NCI-H82 (cell line): Measurements from ENCODE around the gene NCOA5.

Experiments used
- DNase-seq: peaks from one replicate; lab custom pipeline; 2025; lab: John Stamatoyannopoulos, UW

Gene NCOA5

DNA sequence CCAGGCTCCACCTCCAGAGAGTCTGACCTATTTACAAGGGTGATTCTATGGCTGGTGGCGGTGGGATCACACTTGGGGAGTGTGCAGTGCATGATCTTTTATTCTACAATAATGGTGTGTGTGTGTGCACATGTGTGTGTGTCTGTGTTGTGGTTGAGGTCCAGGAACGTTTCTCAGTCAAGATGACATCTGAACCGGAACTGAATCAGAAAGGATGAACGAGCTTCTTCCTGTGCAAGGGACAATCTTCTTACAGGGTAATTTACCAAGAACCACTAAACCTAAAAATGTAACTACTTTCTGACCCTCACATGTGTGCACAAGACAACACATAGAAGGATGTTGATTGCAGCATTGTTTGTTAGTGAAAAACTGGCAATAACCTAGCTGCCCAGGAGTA is 72.5 kb downstream of the NCOA5 start:
- no peak for DNase-seq

DNA sequence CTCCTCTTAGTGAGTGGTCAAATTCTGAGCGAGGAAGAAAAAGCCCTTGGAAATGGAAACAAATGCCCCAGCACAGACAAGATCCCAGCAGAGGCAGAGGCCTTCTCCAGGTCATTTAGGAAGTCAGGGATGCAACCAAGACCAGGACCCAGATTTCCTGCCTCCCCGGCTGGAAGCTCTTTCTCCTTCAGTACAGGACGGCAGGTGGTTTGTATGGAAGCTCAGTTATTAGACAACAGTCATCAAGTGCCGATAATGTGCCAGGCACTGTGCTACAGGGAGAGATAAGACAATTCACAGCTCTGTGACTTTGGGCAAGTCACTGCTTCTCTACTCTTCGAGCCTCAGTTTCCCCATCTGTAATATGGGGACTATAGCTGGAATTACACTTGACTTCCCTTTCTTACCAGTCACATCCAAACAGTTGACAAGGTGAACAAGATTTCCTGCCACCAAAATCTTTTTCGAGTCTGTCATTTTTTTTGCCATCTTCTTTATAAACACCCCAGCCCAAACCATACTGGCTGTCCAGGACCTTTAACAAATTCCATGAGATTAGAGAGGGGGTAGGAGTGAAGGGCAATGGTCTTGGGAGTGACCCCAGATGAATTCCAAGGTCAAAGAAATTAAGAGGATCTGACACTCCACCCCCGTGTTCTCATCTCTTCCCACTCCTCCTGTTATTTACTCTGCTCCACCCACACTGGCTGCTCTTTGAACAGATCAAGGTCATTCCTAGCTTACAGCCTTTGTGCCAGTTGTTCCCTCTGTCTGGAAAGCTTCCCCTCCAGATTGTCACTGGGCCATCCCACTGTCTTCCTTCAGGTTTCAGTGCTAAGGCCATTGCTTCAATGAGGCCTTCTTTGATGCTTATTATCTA is 75.0 kb downstream of the NCOA5 start:
- peak; percentile 61 for DNase-seq

DNA sequence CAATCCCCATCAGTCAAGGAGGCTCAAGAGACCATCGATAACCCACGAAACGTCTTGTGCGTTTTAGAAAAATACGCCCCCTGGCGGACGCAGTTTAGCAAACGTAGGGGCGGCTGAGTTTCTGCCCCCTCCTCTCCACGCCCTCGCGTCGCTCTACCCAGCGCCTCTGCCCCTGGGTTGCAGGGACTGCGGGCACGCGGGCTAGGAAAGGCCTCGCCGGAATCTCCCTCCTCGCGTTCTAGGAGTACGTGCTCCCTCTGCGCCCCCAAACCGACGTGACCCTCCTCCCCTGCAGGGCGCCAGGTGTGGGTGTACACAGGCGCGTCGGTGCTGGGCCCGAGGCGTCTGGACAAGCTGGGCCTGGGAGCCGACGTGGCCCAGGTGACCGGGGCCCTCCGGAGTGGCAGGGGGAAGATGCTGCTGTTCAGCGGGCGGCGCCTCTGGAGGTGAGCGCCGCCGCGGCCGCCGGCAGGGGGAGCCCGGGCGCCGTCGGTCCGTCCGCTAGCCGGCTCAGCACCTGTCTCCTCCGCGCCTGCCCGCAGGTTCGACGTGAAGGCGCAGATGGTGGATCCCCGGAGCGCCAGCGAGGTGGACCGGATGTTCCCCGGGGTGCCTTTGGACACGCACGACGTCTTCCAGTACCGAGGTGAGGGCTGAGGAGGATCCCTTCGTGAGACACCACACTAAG is 75.8 kb downstream of the NCOA5 start:
- peak; percentile 93 for DNase-seq

DNA sequence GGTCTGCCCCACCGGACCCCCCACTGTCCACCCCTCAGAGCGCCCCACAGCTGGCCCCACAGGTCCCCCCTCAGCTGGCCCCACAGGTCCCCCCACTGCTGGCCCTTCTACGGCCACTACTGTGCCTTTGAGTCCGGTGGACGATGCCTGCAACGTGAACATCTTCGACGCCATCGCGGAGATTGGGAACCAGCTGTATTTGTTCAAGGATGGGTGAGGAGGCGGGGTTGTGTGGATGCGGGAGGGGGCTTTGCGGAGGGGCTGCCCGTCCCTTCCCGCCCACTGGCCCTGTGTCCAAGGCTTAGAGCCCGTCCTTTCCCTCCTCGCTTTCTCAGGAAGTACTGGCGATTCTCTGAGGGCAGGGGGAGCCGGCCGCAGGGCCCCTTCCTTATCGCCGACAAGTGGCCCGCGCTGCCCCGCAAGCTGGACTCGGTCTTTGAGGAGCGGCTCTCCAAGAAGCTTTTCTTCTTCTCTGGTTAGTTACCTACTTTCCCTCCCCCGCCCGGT is 76.4 kb downstream of the NCOA5 start:
- DNase-seq, result peak; percentile 63

DNA sequence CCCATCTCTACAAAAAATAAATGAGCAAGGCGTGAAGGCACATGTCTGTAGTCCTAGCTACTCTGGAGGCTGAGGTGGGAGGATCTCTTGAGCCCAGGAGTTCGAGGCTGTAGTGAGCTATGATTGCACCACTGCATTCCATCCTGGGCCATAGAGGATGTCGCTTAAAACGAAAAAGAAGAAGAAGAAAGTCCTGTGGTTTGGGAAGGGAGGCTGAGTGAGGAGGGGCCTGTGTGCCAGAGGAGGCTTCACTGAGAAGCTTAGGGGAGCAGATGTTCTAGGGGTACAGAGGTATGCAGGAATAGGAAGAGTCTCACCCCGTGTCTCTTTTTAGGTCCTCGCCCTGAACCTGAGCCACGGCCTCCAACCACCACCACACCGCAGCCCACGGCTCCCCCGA is 76.8 kb downstream of the NCOA5 start:
- DNase-seq, result no peak

DNA sequence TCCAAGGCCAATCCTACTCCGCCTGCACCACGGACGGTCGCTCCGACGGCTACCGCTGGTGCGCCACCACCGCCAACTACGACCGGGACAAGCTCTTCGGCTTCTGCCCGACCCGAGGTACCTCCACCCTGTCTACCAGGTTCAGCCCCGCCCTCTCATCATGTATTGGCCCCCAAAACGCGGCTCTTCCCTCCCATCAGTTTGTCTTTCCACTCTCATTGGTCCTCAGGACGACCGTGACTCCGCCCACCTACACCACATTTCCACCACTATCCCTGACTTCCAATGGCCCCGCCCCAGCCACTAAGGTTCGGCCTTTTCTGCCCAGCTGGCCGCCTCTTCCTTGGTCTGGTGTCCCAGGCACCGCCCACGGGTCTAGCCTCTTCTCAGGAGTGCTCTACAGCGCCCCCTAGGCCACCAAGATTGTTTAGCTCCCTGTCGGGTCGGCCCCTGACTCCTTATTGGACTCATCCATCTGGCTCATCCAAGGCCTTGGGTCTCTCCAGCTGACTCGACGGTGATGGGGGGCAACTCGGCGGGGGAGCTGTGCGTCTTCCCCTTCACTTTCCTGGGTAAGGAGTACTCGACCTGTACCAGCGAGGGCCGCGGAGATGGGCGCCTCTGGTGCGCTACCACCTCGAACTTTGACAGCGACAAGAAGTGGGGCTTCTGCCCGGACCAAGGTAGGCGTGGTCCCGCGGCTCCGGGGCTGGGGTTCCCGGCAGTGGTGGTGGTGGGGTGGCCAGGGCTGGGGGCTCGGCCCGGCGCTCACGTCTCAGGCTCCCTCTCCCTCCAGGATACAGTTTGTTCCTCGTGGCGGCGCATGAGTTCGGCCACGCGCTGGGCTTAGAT is 77.9 kb downstream of the NCOA5 start:
- DNase-seq, result peak; percentile 98
